ENCODE measurements around the gene IFITM5. TPM values are rescaled to one million over a fixed set of nuclear protein-coding genes. Genes with fewer than 3 reads are reported as not detected.
A peak's percentile ranks its signal among the peaks of the same experiment; 100 is the strongest.

Gene IFITM5
- total RNA-seq, 1 donor, result not detected

DNA sequence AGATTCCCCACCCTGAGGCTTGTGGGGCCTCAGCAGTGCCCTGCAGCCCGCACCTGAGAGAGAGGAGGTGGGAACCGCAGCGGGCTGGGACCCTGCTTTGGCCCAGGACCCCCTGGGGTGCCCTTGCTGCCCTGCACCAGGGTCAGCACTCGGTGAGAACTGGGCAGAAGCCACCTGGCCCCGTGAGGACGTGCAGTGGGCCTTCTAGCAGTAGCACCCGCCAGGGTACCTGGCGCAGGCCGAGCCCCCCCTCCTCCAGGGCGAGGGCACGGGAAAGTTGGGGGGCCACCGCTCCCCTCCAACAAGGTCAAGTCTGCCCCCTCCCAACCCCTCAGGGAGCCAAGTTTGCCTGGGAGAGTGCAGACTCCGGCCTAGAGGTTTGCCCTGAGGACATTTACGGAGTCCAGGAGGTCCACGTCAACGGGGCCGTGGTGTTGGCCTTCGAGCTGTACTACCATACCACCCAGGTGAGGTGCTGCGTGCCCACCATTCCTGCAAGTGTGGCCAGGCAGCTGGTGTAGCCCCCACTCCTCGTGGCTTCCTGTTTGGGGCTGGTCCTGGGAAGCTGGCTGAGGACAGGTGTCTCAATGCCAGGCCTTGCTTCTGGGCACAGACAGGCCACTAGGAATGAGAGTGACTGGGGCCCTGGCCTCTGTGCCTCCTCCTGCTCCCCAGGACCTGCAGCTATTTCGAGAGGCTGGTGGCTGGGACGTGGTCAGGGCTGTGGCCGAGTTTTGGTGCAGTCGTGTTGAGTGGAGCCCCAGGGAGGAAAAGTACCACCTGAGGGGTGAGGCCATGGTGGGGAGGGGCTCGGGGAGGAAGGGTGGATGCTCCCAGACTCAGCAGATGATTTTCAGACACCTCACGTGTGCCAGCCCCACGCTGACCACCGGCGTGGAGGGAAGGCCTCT lies 6.9 kb downstream of the IFITM5 start:
- TF ChIP-seq, protein P1, sequence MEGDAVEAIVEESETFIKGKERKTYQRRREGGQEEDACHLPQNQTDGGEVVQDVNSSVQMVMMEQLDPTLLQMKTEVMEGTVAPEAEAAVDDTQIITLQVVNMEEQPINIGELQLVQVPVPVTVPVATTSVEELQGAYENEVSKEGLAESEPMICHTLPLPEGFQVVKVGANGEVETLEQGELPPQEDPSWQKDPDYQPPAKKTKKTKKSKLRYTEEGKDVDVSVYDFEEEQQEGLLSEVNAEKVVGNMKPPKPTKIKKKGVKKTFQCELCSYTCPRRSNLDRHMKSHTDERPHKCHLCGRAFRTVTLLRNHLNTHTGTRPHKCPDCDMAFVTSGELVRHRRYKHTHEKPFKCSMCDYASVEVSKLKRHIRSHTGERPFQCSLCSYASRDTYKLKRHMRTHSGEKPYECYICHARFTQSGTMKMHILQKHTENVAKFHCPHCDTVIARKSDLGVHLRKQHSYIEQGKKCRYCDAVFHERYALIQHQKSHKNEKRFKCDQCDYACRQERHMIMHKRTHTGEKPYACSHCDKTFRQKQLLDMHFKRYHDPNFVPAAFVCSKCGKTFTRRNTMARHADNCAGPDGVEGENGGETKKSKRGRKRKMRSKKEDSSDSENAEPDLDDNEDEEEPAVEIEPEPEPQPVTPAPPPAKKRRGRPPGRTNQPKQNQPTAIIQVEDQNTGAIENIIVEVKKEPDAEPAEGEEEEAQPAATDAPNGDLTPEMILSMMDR (IDR thresholded peaks at IDR 0.05; ENCODE audit: insufficient read depth, low read length), result no peak

DNA sequence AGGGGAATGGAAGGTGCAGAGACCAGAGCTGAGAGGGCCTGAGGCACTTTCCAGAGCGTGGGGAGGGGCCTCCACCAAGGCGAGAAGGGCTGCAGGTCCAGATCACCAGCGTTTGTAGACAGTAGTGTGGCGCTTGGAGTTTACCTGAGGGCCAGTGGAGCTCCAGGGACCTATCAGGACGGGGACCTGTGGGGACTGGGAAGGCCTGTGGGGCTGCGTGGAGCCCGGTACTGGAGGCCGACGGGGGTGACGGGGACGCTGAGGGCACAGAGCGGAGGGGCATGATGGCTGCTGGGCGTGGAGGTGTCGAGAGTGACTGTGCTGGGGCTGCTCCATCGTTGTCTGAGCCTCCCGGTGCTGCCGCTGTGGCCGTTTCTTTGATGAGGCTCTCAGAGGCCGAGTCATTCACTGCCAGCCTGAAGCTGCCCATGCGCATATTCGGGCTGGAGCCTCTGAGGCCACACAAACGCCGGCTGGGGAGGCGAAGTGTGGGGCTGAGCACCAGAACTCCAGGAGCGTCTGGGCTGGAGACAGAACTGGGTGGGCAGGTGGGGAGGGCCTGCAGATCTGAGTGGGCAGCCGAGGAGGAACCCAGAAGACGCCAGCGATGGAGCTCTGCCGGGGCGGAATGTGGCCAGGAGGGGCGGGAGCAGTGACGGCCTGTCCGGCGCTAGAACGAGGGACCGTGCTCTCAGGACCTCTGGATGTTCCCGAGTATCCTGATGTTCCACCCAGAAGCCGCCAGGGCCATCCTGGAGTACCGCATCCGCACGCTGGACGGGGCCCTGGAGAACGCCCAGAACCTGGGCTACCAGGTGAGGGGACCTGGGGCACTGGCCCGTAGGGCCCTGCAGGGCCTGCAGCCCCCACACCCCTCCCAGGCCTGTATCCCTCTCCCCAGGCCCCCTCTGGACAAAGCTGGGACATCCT lies 7.8 kb downstream of the IFITM5 start:
- TF ChIP-seq, protein P1 (IDR thresholded peaks at IDR 0.05; ENCODE audit: insufficient read depth, low read length), result no peak
- H3K4me3 ChIP-seq (ENCODE audit: low read depth, low read length), result no peak overlapping the region
- no peak for DNase-seq (ENCODE audit: low read depth)

More for the DNA sequence above, 6.9 kb downstream of the IFITM5 start:
- DNase-seq (ENCODE audit: low read depth), result no peak
- no peak overlapping the region for H3K4me3 ChIP-seq (ENCODE audit: low read depth, low read length)

DNA sequence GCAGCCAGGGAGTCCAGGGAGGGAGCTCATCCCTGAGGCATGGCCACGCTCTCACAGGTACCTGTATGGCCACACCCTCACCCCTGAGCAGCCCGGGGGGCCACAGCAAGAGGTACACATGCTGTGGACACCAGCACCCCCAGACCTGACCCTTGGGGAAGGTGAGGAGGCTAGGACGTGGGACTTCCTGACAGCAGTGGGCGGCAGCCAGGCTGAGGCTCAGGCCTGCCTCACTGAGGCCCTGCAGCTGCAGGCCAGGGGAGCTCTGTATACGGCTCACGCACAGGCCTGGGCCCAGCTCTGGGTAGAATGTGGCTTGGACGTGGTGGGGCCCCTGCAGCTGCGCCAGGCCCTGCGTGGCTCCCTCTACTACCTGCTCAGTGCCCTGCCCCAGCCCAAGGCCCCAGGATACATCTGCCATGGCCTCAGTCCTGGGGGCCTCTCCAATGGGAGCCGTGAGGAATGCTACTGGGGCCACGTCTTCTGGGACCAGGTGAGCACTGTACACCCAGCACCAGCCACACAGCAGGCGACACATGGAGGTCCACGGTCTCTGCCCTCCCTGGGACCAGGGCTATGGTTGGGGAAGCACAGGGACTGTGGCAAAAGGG lies 8.6 kb downstream of the IFITM5 start:
- DNase-seq (ENCODE audit: low read depth), result no peak
- H3K4me3 ChIP-seq (ENCODE audit: low read depth, low read length), result no peak overlapping the region
- TF ChIP-seq, protein P1 (IDR thresholded peaks at IDR 0.05; ENCODE audit: insufficient read depth, low read length), result no peak

DNA sequence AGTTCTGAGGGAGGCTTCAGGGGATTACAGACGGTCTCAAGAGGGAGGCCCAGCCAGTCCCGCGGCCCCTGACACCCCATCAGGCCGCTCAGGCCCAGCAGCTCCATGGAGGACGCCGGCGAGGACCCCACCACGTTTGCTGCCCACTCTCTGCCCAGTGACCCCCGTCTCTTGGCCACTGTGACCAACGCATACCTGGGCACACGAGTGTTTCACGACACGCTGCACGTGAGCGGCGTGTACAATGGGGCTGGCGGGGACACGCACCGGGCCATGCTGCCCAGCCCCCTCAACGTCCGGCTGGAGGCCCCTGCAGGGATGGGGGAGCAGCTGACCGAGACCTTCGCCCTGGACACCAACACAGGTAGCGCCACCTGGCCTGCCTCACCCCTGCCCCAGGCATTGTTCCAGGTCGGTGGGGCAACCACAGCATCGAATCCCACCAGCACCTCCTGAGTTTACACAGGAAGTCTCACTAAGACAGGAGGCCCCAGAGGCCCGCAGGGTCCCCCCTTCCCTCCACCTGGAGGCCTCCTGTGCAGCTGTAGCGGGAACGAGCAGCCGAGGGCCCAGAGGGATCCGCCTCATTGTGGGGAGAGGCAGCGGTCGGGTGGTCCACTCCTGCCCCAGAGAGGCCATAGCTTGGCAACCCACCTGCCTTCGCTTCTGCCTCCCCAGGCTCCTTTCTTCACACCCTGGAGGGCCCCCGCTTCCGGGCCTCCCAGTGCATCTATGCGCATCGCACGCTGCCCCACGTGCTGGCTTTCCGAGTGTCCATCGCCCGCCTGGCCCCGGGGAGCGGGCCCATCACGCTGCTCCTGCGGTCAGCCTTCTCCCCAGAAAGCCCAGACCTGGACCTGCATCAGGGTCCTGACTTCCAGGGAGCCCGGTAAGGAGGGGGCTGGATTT lies 9.4 kb downstream of the IFITM5 start:
- TF ChIP-seq, protein P1 (IDR thresholded peaks at IDR 0.05; ENCODE audit: insufficient read depth, low read length), result no peak
- DNase-seq (ENCODE audit: low read depth), result no peak
- H3K4me3 ChIP-seq (ENCODE audit: low read depth, low read length), result peak overlapping the region; percentile 51

DNA sequence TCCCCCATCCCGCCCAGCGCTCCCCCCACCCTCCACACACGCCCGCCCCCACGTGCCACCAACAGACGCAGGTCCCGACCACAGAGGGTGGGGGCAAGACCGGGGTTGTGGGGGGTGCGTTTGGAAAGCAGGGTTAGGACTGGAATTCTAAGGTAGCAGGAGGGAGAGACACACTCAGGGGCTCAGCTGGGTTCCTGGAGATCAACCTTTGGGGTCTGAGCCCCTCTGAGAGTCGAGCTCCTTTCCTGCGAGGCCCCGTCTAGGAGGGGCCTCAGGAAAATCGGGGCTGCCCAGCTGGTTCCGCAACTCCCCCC lies 10.0 kb downstream of the IFITM5 start:
- H3K4me3 ChIP-seq (ENCODE audit: low read depth, low read length), result peak overlapping the region; percentile 51
- TF ChIP-seq, protein P1 (IDR thresholded peaks at IDR 0.05; ENCODE audit: insufficient read depth, low read length), result no peak
- DNase-seq (ENCODE audit: low read depth), result no peak
